Medulla oblongata (tissue), 1 donor: Measurements from ENCODE around the gene MYO1E.
A peak's percentile ranks its signal among the peaks of the same experiment; 100 is the strongest.

Experiments
- DNase-seq: peaks from one replicate; pipeline ENCODE4 v3.0.0-alpha.2; 2015; ENCODE audit errors: extremely low spot score

MYO1E gene

DNA sequence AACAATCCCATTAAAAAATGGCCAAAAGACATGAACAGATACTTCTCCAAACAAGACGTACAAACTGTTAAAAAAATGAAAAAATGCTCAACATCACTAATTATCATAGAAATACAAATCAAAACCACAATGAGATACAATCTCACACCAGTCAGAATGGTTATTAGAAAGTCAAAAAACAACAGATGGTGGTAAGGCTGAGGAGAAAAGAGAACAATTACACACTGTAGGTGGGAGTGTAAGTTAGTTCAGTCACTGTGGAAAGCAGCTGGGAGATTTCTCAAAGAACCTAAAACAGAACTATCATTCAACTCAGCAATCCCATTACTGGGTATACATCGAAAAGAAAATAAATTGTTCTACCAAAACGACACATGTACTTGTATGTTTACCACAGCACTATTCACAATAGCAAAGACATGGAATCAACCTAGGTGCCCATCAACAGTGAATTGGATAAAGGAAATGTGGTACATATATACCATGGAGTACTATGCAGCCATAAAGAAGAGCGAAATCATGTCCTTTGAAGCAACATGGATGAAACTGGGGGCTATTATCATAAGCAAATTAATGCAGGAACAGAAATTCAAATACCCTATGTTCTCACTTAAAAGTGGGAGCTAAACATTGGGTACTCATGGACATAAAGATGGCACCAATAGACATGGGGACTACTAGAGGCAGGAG is 51.5 kb downstream of the MYO1E start:
- DNase-seq: no peak

DNA sequence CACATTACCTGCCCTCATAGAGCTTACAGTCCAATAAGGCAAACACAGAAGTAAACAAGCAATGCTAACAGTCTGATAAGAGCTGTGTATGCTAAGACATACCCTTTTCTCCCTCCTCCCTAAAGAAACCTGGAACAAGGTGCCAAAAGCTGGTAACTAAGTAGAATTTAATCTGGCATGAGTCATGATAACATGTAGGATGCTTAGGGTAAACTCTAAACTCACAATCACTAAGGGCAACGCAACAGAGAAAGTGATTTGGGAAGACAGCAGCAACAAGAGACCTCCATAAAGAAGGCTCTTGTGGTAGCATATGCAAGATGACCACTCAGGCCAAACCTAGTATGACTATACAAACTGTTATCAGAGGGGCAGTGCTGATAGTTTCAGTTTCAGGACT is 55.5 kb downstream of the MYO1E start:
- DNase-seq: no peak

DNA sequence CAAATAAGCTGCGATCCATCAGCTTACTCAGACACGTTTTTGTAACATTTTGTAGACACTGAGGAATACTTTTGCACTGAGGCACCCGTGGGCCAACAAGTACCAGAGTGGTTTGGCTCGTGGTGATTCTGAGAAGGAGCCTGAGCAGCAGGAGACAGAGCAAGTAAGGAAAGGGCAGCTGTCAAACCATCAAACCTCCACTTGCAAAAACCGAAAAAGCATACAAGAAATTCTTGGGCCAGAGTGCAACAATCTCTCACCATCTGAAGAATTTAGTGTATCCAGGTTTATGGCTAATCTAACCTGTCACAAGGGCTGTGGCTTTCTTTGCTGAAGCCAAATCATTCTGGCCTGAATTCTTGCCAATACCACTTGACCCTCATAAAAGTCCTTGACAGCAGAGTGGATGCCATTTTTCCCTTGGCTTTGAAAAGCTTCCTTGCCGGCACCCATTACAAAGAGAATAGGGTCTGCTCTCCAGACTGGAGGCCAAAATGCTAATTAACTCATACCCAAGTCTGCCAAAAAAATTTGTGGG is 56.7 kb downstream of the MYO1E start:
- DNase-seq: peak; percentile 63

DNA sequence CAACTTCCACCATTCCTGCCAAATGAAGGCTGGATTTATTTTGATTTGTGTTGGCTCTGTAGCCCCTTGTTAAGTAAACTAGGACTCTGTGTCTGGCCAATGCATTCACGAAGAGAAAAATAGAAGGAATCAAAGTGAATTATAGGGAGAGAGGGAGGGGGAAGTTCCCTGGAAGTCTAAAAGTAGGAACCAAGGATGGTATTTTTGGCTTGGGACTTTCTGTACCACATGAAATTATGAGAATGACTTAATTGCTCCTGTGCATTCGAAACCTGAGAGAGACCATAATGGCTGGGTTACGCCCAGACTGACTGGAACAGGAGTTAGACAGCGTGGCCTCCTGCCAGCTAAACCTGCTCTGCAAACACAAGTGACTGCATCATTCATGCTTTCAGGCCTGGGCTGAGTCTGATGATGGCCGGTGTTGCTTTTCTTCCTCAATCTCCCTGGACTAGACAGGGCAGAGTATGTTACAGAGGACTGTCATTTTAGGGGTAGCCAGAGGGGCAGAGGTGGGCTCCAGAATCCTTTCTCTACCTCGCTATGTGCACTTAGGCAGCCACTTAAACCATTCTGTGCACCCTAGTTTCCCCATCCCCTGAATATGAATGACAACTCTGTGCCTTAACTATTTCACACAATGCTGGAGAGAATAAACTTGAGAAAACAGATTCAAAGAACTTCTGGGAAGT is 58.9 kb downstream of the MYO1E start:
- no peak for DNase-seq

DNA sequence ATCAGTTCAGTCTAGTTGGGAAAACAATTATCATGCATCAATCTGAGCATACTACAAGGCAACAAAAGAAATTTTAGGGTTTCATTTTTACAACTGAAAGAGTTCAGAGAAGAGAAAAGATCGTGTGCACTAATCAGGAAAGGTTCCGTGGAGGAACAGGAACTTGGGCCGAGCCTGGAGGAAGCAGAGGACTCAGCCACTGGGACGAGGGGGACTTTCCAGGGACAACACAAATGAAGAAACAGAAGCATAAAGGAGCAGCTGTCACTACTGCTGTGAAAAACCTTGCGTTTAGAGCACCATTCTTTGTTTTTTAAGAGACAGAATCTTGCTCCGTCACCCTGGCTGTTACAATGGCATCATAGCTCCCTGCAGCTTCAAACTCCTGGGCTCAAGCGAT is 60.5 kb downstream of the MYO1E start:
- DNase-seq: no peak

DNA sequence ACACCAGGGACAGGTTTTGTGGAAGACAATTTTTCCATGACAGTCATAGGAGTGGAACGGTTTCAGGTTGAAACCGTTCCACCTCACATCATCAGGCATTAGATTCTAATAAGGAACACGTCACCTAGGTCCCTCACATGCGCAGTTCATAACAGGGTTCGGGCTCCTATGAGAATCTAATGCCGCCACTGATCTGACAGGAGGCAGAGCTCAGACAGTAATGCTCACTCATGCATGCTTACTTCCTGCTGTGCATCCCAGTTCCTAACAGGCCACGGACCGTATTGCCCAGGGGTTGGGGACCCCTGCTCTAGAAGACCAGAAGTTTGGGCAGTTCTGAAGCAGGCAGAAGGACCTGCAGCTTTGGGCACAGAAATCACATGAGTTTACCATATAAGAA is 61.5 kb downstream of the MYO1E start:
- DNase-seq: no peak

DNA sequence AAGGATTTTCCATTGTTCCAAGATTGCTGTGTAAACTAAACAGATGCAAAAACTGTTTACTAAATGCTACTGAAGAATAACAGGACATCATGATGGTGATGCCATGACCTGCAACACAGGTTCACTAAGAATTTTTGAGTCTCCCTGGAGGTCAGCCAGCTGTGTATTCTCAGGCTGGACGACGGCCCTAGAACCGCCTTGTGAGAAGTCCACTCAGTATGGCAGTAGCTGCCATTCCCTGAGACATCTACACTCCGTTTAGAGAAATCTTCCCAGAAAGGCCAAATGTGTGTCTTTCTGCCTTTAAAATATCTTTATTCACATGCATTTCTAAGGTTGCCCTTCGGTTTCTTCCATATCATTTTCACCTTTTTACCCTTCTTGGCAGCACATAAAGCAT is 63.3 kb downstream of the MYO1E start:
- no peak for DNase-seq

DNA sequence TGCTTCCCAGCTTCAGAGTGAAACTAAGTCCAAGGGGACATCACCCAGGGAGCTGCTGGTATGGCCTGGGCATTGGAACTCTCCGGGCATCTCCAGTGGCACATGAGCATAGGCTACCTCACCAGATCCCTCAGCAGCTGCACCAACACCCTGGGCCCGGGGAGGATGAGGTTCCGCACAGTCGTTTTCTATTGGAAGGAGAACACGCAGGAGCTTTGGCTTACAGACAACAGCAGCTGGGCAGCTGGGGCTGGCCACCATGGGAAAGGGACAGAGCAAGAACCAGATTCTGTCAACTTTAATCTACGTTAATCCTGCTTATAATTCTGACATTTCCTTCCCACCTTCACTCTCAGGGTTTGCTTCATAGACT is 65.5 kb downstream of the MYO1E start:
- no peak for DNase-seq

DNA sequence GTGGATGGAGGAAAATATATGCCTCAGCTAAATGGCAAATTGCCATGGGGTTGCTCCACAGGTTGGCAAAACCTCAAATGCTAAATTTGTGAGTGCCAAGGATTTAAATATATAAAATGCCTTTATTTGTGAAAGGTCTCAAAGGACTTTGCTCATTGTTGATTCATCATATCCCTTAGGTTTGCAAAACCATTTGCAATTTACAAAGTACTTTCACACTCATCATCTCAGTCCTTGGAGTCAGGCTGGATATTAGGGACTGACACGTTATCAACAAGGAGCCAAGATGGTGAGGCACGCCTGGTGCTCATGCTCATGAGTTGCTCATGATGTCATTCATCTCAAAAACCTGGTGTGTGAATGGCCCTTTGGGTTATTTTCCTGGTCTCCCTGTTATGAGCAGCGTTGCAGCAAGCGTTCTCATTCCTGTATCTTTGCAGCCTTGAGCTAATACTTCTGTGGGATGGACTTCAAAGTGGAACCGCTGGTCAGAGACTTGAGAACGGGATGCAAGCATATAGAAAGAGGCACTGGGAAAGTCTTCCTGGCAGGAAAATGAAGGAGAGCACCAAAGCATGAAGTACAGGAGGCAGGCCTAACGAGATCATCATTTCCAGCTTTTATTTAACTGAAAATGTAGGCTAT is 66.0 kb downstream of the MYO1E start:
- no peak for DNase-seq

DNA sequence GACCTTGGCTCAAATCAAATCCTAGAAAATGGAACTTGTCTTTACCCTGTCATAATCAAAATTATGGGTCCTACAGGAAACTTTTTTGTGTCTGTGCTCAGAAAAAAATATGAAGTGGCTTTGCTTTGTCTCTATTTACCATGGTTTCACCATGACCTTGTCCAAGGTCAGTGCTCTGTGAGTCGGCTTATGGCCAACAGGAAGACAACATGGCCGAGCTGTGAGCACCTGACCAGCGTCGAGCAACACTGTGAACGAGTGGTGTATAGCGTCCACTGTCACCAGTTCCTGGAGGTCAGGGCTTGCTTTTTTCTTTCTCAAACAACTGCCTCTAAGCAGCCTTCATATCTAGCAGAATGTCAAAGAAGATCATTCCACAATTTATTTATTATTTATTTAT is 67.9 kb downstream of the MYO1E start:
- DNase-seq: no peak

DNA sequence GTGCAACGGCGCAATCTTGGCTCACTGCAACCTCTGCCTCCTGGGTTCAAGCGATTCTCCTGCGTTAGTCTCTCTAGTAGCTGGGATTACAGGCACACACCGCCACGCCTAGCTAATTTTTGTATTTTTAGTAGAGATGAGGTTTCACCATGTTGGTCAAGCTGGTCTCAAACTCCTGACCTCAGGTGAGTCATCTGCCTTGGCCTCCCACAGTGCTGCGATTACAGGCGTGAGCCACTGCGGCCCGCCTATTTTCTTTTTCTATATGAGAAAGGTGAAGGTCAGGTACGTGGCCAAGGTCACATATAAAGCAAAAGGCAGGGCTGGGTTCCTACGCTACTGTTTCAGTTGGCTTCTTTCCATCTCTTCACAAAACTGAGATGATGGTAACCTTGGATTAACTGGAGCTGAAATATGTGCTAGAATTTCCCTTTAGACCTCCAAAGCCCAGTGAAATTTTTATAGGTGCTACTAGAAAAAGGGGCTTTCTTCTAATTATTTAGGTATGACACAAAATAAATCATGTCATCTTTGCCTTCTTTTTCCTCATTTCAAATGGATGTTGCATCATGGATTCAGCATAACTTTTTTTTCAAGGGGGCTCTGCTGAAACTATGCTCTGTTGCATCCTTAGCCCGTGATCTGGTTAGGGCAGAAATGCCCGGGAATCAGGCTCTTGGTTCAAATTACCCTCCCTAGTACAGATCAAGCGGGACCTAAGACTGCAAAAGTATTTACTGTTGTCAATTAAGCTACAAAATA is 68.5 kb downstream of the MYO1E start:
- DNase-seq: no peak

DNA sequence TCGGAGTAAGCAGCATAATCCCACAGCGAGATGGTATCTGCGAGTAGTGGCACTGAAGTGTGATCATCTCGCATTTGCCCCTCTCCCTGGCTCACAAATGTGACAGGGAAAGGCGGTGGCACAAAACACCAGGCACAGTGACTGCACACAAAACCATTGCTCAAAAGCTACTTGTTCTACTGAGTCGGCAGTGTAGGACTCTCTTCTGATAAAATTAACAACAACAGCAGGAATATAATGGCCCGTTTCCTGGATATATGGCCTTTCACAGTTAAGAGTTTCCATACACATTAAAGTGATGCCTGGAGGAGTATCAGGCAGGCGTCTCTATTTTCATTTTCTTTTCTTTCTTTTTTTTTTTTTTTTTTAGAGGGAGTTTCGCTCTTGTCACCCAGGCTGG is 69.0 kb downstream of the MYO1E start:
- DNase-seq: peak; percentile 60

DNA sequence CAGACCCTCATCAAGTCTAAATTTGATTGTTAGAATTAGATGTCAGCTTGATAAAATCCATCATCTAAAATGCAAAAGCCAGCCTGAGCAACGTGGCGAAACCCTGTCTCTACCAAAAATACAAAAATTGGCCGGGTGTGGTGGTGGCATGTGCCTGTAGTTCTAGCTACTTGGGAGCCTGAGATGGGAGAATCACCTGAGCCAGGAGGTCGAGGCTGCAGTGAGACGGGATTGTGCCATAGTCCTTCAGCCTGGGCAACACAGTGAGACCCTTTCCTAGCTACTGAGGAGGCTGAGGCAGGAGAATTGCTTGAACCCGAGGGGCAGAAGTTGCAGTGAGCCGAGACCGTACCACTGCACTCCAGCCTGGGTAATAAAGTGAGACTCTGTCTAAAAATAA is 69.5 kb downstream of the MYO1E start:
- no peak for DNase-seq

DNA sequence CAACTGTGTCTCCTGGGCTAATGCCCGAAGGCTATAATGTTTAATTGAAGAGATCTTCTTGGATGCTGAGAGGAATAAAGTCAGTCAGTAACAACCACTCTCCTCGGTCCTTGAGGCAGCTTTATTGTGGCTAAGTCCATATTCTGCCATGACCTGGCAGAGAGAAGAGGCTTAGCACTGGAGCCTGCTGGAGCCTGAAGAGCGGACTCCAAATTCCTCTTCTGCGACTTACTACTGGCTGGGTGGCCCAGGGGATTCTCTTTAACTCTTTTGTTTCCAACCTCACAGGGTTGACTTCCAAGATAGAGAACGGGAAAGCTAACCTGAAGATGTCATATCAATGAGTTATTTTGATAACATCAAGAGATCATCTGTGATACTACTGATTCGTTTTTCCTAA is 71.1 kb downstream of the MYO1E start:
- DNase-seq: no peak

DNA sequence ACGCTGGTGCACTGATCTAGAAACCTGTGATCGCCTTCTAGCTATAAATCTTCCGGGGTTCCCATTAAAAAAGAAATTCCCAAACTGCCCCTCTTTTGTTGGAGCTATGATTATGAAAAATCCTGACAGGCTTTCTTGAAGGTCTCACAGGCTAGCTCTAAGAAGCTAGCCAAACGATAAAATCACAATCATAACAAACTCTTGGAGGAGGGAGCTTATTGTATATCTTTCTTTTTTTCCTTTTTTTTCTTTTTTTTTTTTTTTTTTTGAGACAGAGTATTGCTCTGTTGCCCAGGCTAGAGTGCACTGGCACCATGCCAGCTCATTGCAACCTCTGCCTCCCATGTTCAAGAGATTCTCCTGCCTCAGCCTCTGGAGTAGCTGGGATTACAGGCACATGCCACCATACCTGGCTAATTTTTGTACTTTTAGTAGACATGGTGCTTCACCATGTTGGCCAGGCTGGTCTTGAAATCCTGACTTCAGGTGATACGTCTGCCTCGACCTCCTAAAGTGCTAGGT is 72.0 kb downstream of the MYO1E start:
- no peak for DNase-seq

DNA sequence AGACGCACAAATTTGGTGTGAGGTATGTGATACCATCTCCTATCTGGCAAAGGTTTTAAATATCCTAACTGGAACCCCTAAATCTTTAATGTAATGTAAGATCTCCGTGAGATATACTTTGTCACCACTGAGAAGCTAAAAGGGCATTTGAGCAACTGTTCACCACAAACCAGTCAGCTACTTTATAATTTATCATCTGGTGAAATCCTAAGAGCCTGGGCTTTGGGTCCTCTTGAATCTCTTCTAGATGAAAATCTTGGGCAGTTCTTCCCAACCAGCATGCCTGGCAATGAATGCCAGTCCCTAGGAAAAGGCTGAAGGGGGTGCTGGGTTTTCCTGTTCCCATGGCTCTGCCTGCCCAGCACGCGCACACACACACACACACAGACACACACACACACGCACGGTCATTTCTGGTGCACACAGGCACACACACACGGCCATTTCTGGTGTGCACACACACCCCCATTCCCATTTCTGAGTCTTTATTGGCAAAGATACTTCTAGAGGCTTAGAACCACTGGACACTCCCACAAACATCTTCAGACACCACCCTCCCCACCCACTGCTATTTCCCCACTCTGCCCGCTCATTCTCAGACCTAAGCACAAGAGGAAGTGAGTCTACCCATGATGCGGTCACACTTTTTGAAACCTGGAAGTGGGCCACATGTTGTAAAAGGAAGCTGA is 72.6 kb downstream of the MYO1E start:
- DNase-seq: peak; percentile 93

DNA sequence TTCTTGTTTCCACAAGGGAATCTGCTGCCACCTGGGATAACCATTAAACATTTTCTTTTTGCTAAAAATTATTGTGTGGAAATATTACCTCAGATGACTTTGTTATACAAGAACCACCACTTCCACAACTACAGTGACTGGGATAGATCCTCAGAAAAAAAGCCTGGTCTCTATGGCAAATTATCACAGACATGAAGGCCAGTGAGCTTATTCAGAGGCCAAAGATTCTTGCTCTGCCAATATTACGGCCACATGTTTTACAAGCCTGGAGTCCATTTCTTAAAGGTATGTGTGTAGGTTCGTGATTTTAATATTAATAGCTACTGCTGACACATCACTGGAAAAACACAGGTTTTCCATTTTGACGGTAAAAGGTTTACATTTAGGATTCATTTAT is 73.8 kb downstream of the MYO1E start:
- no peak for DNase-seq

DNA sequence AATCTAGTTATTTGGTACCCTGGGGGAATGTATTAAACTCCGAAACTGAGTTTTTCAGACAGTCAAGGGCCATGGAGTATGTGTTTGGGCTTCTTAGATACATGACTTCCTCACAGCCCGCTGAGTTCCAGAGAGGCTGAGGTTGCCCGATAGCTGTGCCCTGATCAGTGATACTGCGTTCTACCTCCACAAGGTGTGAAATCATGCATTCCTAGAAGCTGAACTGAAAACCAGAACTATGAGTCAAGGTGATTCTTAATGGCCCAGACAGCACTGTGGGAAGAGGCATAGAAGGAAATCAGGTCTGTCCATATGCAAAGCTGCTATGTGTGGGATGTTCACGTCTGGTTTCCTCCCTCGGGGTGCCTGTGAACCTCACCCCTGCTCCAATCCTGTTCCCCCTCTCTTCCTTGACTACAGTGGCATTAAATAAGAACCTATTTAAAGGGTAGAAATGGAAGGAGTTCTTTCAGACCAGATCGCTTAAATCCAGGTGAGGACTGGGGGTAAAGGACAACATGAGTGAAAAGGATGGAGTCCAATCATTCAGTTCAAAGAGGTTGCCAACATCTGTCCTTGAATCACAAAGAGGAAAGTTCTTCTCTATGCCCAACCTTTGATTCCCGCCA is 74.3 kb downstream of the MYO1E start:
- DNase-seq: no peak

DNA sequence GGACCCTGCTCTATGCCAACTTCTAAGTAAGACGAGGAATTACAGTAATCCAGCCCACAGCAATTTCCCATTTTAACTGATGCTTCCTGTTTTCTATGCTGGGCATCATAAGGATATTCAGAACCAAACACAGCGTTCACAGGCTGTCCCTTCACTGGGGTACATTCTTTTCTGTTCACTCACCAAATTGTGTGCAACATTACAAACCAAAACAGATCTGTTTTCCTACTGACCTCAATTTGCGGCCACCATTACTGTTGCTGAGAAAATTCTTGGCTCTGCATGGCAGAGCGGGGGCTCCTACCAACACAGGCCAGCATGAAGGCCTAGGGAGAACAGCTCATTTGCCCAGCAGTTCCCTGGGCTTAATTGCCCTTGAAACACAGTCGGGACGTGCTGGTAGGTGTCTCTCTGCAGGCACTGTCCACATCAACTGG is 76.5 kb downstream of the MYO1E start:
- no peak for DNase-seq

DNA sequence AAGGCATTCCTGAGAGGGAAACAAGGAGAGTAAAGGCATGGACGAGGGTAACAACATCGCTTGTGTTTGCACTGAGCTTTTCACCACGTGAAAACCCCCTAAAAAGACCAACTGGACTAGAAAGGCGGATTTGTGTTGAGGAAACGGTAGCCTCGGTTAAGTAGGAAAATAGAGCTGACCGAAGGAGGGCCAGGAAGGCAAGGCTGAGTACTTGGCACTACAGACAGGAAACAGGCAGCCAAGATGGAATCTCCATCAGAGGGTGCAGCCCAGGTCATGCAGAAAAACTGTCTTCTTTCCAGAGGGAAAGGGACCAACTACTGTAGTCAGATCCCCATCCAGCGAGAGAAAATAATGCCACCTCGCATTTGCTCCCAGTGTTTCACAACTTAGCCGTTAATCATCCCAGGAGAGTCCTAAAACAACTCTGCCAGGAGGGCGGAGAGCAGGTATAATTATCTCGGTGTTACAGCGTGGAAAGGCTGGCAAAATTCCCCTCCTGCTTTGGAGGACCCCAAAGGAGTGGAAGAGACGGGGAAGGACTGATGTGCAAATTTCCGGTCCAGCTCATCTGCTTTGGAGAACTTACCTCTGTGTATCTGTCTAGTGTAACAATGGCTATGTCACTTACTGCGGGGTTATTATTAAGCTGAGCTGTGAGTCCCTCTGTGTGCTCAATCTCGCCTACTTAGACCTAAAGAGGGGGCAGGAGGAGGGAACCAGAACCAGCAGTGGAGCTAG is 77.2 kb downstream of the MYO1E start:
- DNase-seq: no peak
